Measurements from ENCODE around the gene GIMAP2.

- TF ChIP-seq, protein P1, sequence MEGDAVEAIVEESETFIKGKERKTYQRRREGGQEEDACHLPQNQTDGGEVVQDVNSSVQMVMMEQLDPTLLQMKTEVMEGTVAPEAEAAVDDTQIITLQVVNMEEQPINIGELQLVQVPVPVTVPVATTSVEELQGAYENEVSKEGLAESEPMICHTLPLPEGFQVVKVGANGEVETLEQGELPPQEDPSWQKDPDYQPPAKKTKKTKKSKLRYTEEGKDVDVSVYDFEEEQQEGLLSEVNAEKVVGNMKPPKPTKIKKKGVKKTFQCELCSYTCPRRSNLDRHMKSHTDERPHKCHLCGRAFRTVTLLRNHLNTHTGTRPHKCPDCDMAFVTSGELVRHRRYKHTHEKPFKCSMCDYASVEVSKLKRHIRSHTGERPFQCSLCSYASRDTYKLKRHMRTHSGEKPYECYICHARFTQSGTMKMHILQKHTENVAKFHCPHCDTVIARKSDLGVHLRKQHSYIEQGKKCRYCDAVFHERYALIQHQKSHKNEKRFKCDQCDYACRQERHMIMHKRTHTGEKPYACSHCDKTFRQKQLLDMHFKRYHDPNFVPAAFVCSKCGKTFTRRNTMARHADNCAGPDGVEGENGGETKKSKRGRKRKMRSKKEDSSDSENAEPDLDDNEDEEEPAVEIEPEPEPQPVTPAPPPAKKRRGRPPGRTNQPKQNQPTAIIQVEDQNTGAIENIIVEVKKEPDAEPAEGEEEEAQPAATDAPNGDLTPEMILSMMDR (conservative IDR thresholded peaks at IDR 0.05 in 1 of 2, IDR thresholded peaks at IDR 0.05 in 1 of 2; ENCODE audit: low read depth in 1 of 2, low read length in 2 of 2), result no peak
- no peak for TF ChIP-seq EZH2 (IDR thresholded peaks at IDR 0.05; ENCODE audit: low read length, missing control alignments)
These were observed 625 bp downstream of the GIMAP2 start for GRCh38 chr7:150686030-150686631.

All from fibroblast of lung (primary cell).